GM18505 (cell line): Measurements from ENCODE around the gene RNF212.
"Not testable (repeated sequence)": the region's sequence is repeated elsewhere in the genome, so short reads cannot be mapped to it uniquely, and the experiment has no call there.

ENCODE experiments used
- ATAC-seq: cut with Tn5 transposase; IDR thresholded peaks from one replicate; pipeline ENCODE4 v1.9.1; 2021; ENCODE audit not compliant: unreplicated experiment
- POLR2A ChIP-seq: IDR thresholded peaks from 4 replicates; pipeline ENCODE4 v1.6.1; 2011; ENCODE audit warnings: borderline replicate concordance; ENCODE audit not compliant: insufficient read depth, insufficient read length; ENCODE audit errors: extremely low read depth

Gene RNF212

GRCh38 chr4:1058997-1059665 is 54.2 kb downstream of the RNF212 start:
- no peak for ATAC-seq
- TF ChIP-seq POLR2A: no peak

- TF ChIP-seq POLR2A: no peak
- ATAC-seq: no peak
Observed at GRCh38 chr4:1058198-1058996, 55.0 kb downstream of the RNF212 start.

GRCh38 chr4:1057403-1057745 is 56.0 kb downstream of the RNF212 start:
- ATAC-seq: no peak
- TF ChIP-seq POLR2A: no peak

GRCh38 chr4:1056671-1057402 is 56.5 kb downstream of the RNF212 start:
- ATAC-seq: no peak
- no peak for TF ChIP-seq POLR2A

- no peak for TF ChIP-seq POLR2A
- ATAC-seq: peak; percentile 83
Observed at GRCh38 chr4:1055721-1056590, 57.4 kb downstream of the RNF212 start.

- ATAC-seq: not testable (repeated sequence)
Observed at GRCh38 chr4:1055243-1055701, 58.1 kb downstream of the RNF212 start.

GRCh38 chr4:1054696-1055242 is 58.6 kb downstream of the RNF212 start:
- not testable (repeated sequence) for ATAC-seq

GRCh38 chr4:1053891-1054290 is 59.5 kb downstream of the RNF212 start:
- ATAC-seq: not testable (repeated sequence)

GRCh38 chr4:1053080-1053661 is 60.2 kb downstream of the RNF212 start:
- no peak for ATAC-seq
- no peak for TF ChIP-seq POLR2A

- ATAC-seq: no peak
- TF ChIP-seq POLR2A: no peak
Observed at GRCh38 chr4:1052231-1052671, 61.1 kb downstream of the RNF212 start.

- no peak for TF ChIP-seq POLR2A
- no peak for ATAC-seq
Observed at GRCh38 chr4:1051472-1051871, 61.9 kb downstream of the RNF212 start.

- no peak for TF ChIP-seq POLR2A
- ATAC-seq: no peak
Observed at GRCh38 chr4:1050486-1051213, 62.7 kb downstream of the RNF212 start.
